ENCODE measurements around the gene GRN. TPM values are rescaled to one million over a fixed set of nuclear protein-coding genes. Genes with fewer than 3 reads are reported as not detected.

Gene GRN
- total RNA-seq, 1 donor from 2014 or later: 88.7 TPM

DNA sequence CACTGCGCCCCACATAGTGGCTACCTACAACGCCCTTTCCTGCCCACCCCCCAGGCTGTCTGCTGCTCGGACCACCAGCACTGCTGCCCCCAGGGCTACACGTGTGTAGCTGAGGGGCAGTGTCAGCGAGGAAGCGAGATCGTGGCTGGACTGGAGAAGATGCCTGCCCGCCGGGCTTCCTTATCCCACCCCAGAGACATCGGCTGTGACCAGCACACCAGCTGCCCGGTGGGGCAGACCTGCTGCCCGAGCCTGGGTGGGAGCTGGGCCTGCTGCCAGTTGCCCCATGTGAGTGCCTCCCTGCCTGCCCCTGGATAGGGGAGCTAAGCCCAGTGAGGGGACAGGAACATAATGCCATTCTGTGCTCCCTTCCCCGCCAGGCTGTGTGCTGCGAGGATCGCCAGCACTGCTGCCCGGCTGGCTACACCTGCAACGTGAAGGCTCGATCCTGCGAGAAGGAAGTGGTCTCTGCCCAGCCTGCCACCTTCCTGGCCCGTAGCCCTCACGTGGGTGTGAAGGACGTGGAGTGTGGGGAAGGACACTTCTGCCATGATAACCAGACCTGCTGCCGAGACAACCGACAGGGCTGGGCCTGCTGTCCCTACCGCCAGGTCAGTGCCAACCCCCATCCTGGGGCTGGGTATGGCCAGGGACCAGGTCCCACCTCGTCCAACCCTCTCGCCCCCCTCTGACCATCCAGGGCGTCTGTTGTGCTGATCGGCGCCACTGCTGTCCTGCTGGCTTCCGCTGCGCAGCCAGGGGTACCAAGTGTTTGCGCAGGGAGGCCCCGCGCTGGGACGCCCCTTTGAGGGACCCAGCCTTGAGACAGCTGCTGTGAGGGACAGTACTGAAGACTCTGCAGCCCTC lies 7.1 kb downstream of the GRN start:
- TF ChIP-seq, protein P1, sequence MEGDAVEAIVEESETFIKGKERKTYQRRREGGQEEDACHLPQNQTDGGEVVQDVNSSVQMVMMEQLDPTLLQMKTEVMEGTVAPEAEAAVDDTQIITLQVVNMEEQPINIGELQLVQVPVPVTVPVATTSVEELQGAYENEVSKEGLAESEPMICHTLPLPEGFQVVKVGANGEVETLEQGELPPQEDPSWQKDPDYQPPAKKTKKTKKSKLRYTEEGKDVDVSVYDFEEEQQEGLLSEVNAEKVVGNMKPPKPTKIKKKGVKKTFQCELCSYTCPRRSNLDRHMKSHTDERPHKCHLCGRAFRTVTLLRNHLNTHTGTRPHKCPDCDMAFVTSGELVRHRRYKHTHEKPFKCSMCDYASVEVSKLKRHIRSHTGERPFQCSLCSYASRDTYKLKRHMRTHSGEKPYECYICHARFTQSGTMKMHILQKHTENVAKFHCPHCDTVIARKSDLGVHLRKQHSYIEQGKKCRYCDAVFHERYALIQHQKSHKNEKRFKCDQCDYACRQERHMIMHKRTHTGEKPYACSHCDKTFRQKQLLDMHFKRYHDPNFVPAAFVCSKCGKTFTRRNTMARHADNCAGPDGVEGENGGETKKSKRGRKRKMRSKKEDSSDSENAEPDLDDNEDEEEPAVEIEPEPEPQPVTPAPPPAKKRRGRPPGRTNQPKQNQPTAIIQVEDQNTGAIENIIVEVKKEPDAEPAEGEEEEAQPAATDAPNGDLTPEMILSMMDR (IDR thresholded peaks at IDR 0.05; ENCODE audit: partially characterized antibody, unreplicated experiment): no peak
- peaks cover 12% of the 10 kb centered on the region for H3K27me3 Mint-ChIP-seq (ENCODE audit: unreplicated experiment)
- no peak overlapping the region for H3K4me3 Mint-ChIP-seq (ENCODE audit: unreplicated experiment)
- no peak for DNase-seq
- no peaks in the 10 kb centered on the region for H3K36me3 Mint-ChIP-seq (ENCODE audit: unreplicated experiment)
- no peak overlapping the region for H3K27ac Mint-ChIP-seq (ENCODE audit: unreplicated experiment)
- H3K9me3 Mint-ChIP-seq (ENCODE audit: unreplicated experiment): peaks cover 7% of the 10 kb centered on the region
- peaks cover 14% of the 10 kb centered on the region for H3K4me1 Mint-ChIP-seq (ENCODE audit: low read depth, unreplicated experiment)

- no peaks in the 10 kb centered on the region for H3K36me3 Mint-ChIP-seq (ENCODE audit: unreplicated experiment)
- H3K27ac Mint-ChIP-seq (ENCODE audit: unreplicated experiment): peak overlapping the region; percentile 76
- peaks cover 12% of the 10 kb centered on the region for H3K27me3 Mint-ChIP-seq (ENCODE audit: unreplicated experiment)
Observed at GRCh38 chr17:44352828-44353671, 7.9 kb downstream of the GRN start.

DNA sequence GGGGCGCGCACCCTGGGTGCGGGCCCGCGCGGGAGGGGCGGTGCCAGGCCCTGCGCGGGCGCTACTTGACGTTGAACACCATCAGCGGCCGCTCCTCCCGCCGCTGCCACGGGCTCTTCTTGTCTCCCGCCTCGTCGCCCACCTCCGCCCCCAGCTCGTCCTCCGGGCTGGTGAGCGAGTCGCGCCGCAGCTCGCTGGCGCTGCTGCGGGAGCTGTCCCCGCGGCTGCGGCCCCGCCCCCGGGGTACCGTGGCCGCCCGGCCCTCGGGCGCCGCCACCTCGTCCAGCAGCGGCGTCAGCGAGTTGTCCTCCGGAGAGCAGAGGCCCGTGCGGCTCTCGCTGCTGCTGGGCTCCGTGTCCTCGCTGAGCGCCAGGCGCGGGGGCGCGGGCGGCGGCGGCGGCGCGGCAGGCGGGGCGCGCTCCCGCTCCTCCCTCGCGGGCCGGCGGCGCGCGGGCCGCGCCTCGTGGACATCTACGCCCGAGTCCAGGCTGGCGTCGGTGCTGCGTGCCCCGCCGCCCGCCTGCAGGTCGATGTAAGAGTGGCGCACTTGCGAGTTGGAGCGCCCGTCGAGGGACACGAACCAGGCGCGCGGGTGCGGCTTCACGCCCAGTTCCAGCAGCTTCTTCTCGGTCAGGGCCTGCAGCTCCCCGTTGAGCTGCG lies 8.7 kb downstream of the GRN start:
- peak; percentile 60 for DNase-seq
- peaks cover 12% of the 10 kb centered on the region for H3K27me3 Mint-ChIP-seq (ENCODE audit: unreplicated experiment)
- H3K9me3 Mint-ChIP-seq (ENCODE audit: unreplicated experiment): peaks cover 9% of the 10 kb centered on the region
- H3K36me3 Mint-ChIP-seq (ENCODE audit: unreplicated experiment): no peaks in the 10 kb centered on the region
- H3K27ac Mint-ChIP-seq (ENCODE audit: unreplicated experiment): no peak overlapping the region
- peaks cover 14% of the 10 kb centered on the region for H3K4me1 Mint-ChIP-seq (ENCODE audit: low read depth, unreplicated experiment)
- H3K4me3 Mint-ChIP-seq (ENCODE audit: unreplicated experiment): no peak overlapping the region
- TF ChIP-seq, protein P1 (IDR thresholded peaks at IDR 0.05; ENCODE audit: partially characterized antibody, unreplicated experiment): no peak

More at GRCh38 chr17:44352828-44353671, 7.9 kb downstream of the GRN start:
- peaks cover 14% of the 10 kb centered on the region for H3K4me1 Mint-ChIP-seq (ENCODE audit: low read depth, unreplicated experiment)
- TF ChIP-seq, protein P1 (IDR thresholded peaks at IDR 0.05; ENCODE audit: partially characterized antibody, unreplicated experiment): no peak
- H3K4me3 Mint-ChIP-seq (ENCODE audit: unreplicated experiment): peak overlapping the region; percentile 85
- peaks cover 7% of the 10 kb centered on the region for H3K9me3 Mint-ChIP-seq (ENCODE audit: unreplicated experiment)
- no peak for DNase-seq

- TF ChIP-seq, protein P1 (IDR thresholded peaks at IDR 0.05; ENCODE audit: partially characterized antibody, unreplicated experiment): peak; percentile 92
- H3K36me3 Mint-ChIP-seq (ENCODE audit: unreplicated experiment): no peaks in the 10 kb centered on the region
Observed at GRCh38 chr17:44354582-44355561, 9.8 kb downstream of the GRN start.

More at GRCh38 chr17:44354582-44355561, 9.8 kb downstream of the GRN start:
- Mint-ChIP-seq H3K27me3 (ENCODE audit: unreplicated experiment) (peaks cover 14% of the 10 kb centered on the region), H3K9me3 (ENCODE audit: unreplicated experiment) (peaks cover 11% of the 10 kb centered on the region), H3K4me3 (ENCODE audit: unreplicated experiment) (peak overlapping the region; percentile 46), H3K27ac (ENCODE audit: unreplicated experiment) (peak overlapping the region; percentile 64), H3K4me1 (ENCODE audit: low read depth, unreplicated experiment) (peaks cover 18% of the 10 kb centered on the region)
- DNase-seq: peak; percentile 95
